Measurements from ENCODE around the gene CRIP1.

Gene CRIP1

GRCh38 chr14:105450864-105451720 is 35.6 kb upstream of the CRIP1 start:
- no peak for DNase-seq (ENCODE audit: low read depth)

- DNase-seq (ENCODE audit: low read depth) = no peak
These were observed 33.7 kb upstream of the CRIP1 start for GRCh38 chr14:105452963-105453362.

GRCh38 chr14:105453847-105454246 is 32.8 kb upstream of the CRIP1 start:
- no peak for DNase-seq (ENCODE audit: low read depth)

- no peak for DNase-seq (ENCODE audit: low read depth)
These were observed 31.5 kb upstream of the CRIP1 start for GRCh38 chr14:105455086-105455640.

GRCh38 chr14:105455766-105456660 is 30.7 kb upstream of the CRIP1 start:
- no peak for DNase-seq (ENCODE audit: low read depth)

GRCh38 chr14:105456736-105457617 is 29.7 kb upstream of the CRIP1 start:
- DNase-seq (ENCODE audit: low read depth) = no peak

GRCh38 chr14:105458010-105458409 is 28.7 kb upstream of the CRIP1 start:
- no peak for DNase-seq (ENCODE audit: low read depth)

GRCh38 chr14:105458571-105458970 is 28.1 kb upstream of the CRIP1 start:
- no peak for DNase-seq (ENCODE audit: low read depth)

GRCh38 chr14:105460116-105460515 is 26.6 kb upstream of the CRIP1 start:
- no peak for DNase-seq (ENCODE audit: low read depth)

- no peak for DNase-seq (ENCODE audit: low read depth)
These were observed 26.1 kb upstream of the CRIP1 start for GRCh38 chr14:105460616-105461015.

- no peak for DNase-seq (ENCODE audit: low read depth)
These were observed 24.8 kb upstream of the CRIP1 start for GRCh38 chr14:105461903-105462302.

- DNase-seq (ENCODE audit: low read depth) = no peak
These were observed 22.2 kb upstream of the CRIP1 start for GRCh38 chr14:105464501-105464900.

GRCh38 chr14:105465209-105466031 is 21.3 kb upstream of the CRIP1 start:
- DNase-seq (ENCODE audit: low read depth) = no peak

- DNase-seq (ENCODE audit: low read depth) = no peak
These were observed 20.0 kb upstream of the CRIP1 start for GRCh38 chr14:105466531-105467248.

- DNase-seq (ENCODE audit: low read depth) = no peak
These were observed 19.3 kb upstream of the CRIP1 start for GRCh38 chr14:105467249-105467941.

- DNase-seq (ENCODE audit: low read depth) = no peak
These were observed 18.7 kb upstream of the CRIP1 start for GRCh38 chr14:105467942-105468471.

- no peak for DNase-seq (ENCODE audit: low read depth)
These were observed 18.0 kb upstream of the CRIP1 start for GRCh38 chr14:105468621-105469241.

GRCh38 chr14:105469456-105470349 is 17.0 kb upstream of the CRIP1 start:
- DNase-seq (ENCODE audit: low read depth) = no peak
